GM12891 (cell line): ENCODE measurements around the gene C1orf116.

Experiments used
- POLR2A ChIP-seq: IDR thresholded peaks from 2 replicates; pipeline ENCODE4 v1.6.1; 2011; ENCODE audit warnings: low read depth, low read length, control low read depth
- POU2F2 ChIP-seq: IDR thresholded peaks from 2 replicates; pipeline ENCODE4 v1.6.1; 2011; ENCODE audit warnings: low read depth, mild to moderate bottlenecking, control low read depth, low read length, moderate library complexity
- TAF1 ChIP-seq: IDR thresholded peaks from 2 replicates; pipeline ENCODE4 v1.6.1; 2011; ENCODE audit warnings: low read depth, low read length, control low read depth

GRCh38 chr1:207052911-207053769 lies 20.6 kb upstream of the C1orf116 start, which contains the start of gene PFKFB2:
- TF ChIP-seq TAF1 = no peak
- TF ChIP-seq POLR2A = 0 out of 2 replicates have a peak, but pooled peaks have one; percentile 42
- TF ChIP-seq POU2F2 = 0 out of 2 replicates have a peak, but pooled peaks have one; percentile 14
